ENCODE data around the gene DUSP2. TPM values are rescaled to one million over a fixed set of nuclear protein-coding genes. Genes with fewer than 3 reads are reported as not detected.
"Not testable (repeated sequence)": the region's sequence is repeated elsewhere in the genome, so short reads cannot be mapped to it uniquely, and the experiment has no call there.

Gene DUSP2
- total RNA-seq, 1 donor: 0.86 TPM

DNA sequence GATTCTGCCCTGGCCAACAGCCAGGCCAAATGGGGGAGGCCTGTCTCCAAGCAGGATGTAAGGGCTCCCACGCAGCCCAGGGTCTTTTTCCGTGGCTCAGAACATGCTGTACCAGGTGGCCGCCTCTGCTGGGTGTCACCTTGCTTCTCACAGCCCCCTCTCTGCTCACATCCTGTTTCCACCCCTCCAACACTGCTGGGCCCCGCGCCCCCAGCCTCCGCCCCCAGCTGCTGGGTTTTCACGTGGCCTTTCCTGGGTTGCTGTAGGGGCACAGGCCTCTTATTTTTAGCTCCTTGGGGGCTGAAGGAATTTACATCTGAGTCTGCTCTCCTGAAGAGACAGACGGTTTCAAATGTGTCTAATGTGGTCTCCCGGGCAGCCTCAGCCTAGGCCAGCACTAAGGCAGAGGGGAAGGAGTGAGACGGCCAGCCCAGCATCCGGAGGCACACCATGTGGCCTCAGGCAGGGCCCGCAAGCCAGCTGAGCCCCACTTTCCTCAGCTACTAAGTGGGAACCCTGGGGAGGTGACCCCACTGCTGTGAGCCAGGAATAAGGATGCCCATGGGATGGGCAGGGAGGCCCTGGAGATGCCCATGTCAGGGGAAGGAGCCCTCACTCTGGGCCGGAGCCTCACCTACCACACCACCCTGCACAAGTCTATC is 18.7 kb upstream of the DUSP2 start:
- no peak for TF ChIP-seq CTCF (IDR thresholded peaks at IDR 0.05; ENCODE audit: insufficient read depth, low read depth, low read length)
- no peak overlapping the region for H3K4me3 ChIP-seq (ENCODE audit: low read depth, low read length)
- DNase-seq (ENCODE audit: low read depth): no peak

- no peak for TF ChIP-seq CTCF (IDR thresholded peaks at IDR 0.05; ENCODE audit: insufficient read depth, low read depth, low read length)
- DNase-seq (ENCODE audit: low read depth): no peak
- no peak overlapping the region for H3K4me3 ChIP-seq (ENCODE audit: low read depth, low read length)
Measured at GRCh38 chr2:96163415-96163767, 18.2 kb upstream of the DUSP2 start.

GRCh38 chr2:96161898-96162297 is 16.7 kb upstream of the DUSP2 start:
- no peak for DNase-seq (ENCODE audit: low read depth)
- no peak for TF ChIP-seq CTCF (IDR thresholded peaks at IDR 0.05; ENCODE audit: insufficient read depth, low read depth, low read length)
- no peak overlapping the region for H3K4me3 ChIP-seq (ENCODE audit: low read depth, low read length)

GRCh38 chr2:96160366-96160765 is 15.1 kb upstream of the DUSP2 start:
- DNase-seq (ENCODE audit: low read depth); H3K4me3 ChIP-seq (ENCODE audit: low read depth, low read length): not testable (repeated sequence)

GRCh38 chr2:96159084-96159830 is 14.0 kb upstream of the DUSP2 start:
- DNase-seq (ENCODE audit: low read depth): no peak
- no peak overlapping the region for H3K4me3 ChIP-seq (ENCODE audit: low read depth, low read length)
- no peak for TF ChIP-seq CTCF (IDR thresholded peaks at IDR 0.05; ENCODE audit: insufficient read depth, low read depth, low read length)

- DNase-seq (ENCODE audit: low read depth): no peak
- no peak overlapping the region for H3K4me3 ChIP-seq (ENCODE audit: low read depth, low read length)
- TF ChIP-seq CTCF (IDR thresholded peaks at IDR 0.05; ENCODE audit: insufficient read depth, low read depth, low read length): no peak
Measured at GRCh38 chr2:96158554-96158940, 13.3 kb upstream of the DUSP2 start.

- no peak for DNase-seq (ENCODE audit: low read depth)
- H3K4me3 ChIP-seq (ENCODE audit: low read depth, low read length): no peak overlapping the region
- no peak for TF ChIP-seq CTCF (IDR thresholded peaks at IDR 0.05; ENCODE audit: insufficient read depth, low read depth, low read length)
Measured at GRCh38 chr2:96157649-96158553, 12.7 kb upstream of the DUSP2 start.

Data from fibroblast of villous mesenchyme (primary cell).